Panc1 (cell line): ENCODE results near the gene RAB3GAP2. TPM values are rescaled to one million over a fixed set of nuclear protein-coding genes. Genes with fewer than 3 reads are reported as not detected.
"Not testable (repeated sequence)": the region's sequence is repeated elsewhere in the genome, so short reads cannot be mapped to it uniquely, and the experiment has no call there.

Experiments
- ATAC-seq: fragments of 200-7000 bp; cut with Tn5 transposase; 2 replicates; pipeline ENCODE4 v1.9.1; 2020; ENCODE audit warnings: mild to moderate bottlenecking, moderate library complexity
- BruUV-seq: library from RNA; stranded (reverse); fragments of 400-500 nt; replicated peaks from 2 replicates; lab custom pipeline; 2021; lab: Mats Ljungman, UMichigan
- CTCF ChIA-PET: fragments of 300-600 bp; sonication (Branson Sonifier 250); formaldehyde crosslinking; loops from one replicate; lab custom pipeline; 2022; ENCODE audit warnings: antibody characterized with exemption; lab: Charles Lee
- POLR2A ChIA-PET: fragments of 300-600 bp; sonication (Branson Sonifier 250); formaldehyde crosslinking; loops from one replicate; lab custom pipeline; 2022; ENCODE audit warnings: antibody characterized with exemption; lab: Charles Lee
- DNase-seq: peaks from one replicate; pipeline ENCODE4 v3.0.0-alpha.2; 2010; ENCODE audit warnings: low read depth, low spot score
- H3K27ac ChIP-seq: 2 replicates; pipeline ENCODE4 v1.5.1; 2011; ENCODE audit warnings: mild to moderate bottlenecking, low read length, inconsistent platforms
- H3K27me3 ChIP-seq: fragments of 200-500 bp; sonication (Bioruptor generic); 2 replicates; pipeline ENCODE4 v1.6.0; 2014; ENCODE audit warnings: low read length, inconsistent platforms; ENCODE audit not compliant: control insufficient read depth, insufficient read depth
- H3K36me3 ChIP-seq: fragments of 200-500 bp; sonication (Bioruptor generic); 2 replicates; pipeline ENCODE4 v1.5.1; 2014; ENCODE audit warnings: inconsistent platforms, mild to moderate bottlenecking, low read length, moderate library complexity; ENCODE audit not compliant: control insufficient read depth, insufficient read depth
- H3K4me1 ChIP-seq: 2 replicates; pipeline ENCODE4 v1.5.1; 2011; ENCODE audit warnings: inconsistent platforms, mild to moderate bottlenecking, low read length, moderate library complexity; ENCODE audit not compliant: control insufficient read depth, insufficient read depth
- H3K4me3 ChIP-seq, 2 experiments: 2 replicates each; pipeline ENCODE4 v1.5.1; 2011 to 2012; ENCODE audit warnings: low read depth in 2 of 2, low read length in 2 of 2, mild to moderate bottlenecking in 2 of 2, inconsistent platforms in 1 of 2, moderate library complexity in 1 of 2
- H3K9me3 ChIP-seq: fragments of 200-500 bp; sonication (Bioruptor generic); 2 replicates; pipeline ENCODE4 v1.5.1; 2014; ENCODE audit warnings: low read depth, mild to moderate bottlenecking, inconsistent platforms, low read length, moderate library complexity; ENCODE audit not compliant: control insufficient read depth, insufficient read depth
- POLR2AphosphoS5 ChIP-seq: IDR thresholded peaks from 2 replicates; pipeline ENCODE4 v1.6.1; 2012; ENCODE audit warnings: mild to moderate bottlenecking, low read depth, low read length, moderate library complexity
- SIN3A ChIP-seq: IDR thresholded peaks from 2 replicates; pipeline ENCODE4 v1.6.1; 2012; ENCODE audit warnings: low read depth, mild to moderate bottlenecking, low read length, moderate library complexity, borderline replicate concordance; ENCODE audit not compliant: insufficient read depth
- TCF7L2 ChIP-seq: IDR thresholded peaks from 2 replicates; pipeline ENCODE4 v1.6.1; 2011; ENCODE audit warnings: mild to moderate bottlenecking, low read depth, low read length, inconsistent platforms
- in situ Hi-C: cut with HindIII; loops from 2 replicates; pipeline ENCODE4 v1.10.0; 2016; ENCODE audit warnings: low sequenced_read_pairs, low pct_unique_long_range_greater_than_20kb
- intact Hi-C: fragments of 100-400 bp; cut with micrococcal nuclease; formaldehyde crosslinking; loops from one replicate; pipeline ENCODE4 v1.10.0; 2022; ENCODE audit not compliant: unreplicated experiment
- total RNA-seq: library from RNA; stranded (reverse); gene quantifications from one replicate; pipeline ENCODE4 v1.2.1, GENCODE V29; 2021; ENCODE audit not compliant: unreplicated experiment
- TF ChIP-seq, protein P1 (sequence below): fragments of 450-650 bp; IDR thresholded peaks from 2 replicates; pipeline ENCODE4 v1.5.1; 2017; ENCODE audit warnings: mild to moderate bottlenecking
- TF ChIP-seq, protein P2 (sequence below), 2 experiments: IDR thresholded peaks; 2 replicates each; pipeline ENCODE4 v1.6.1; 2011 to 2012; ENCODE audit warnings: low read depth in 2 of 2, control low read depth in 1 of 2, low read length in 1 of 2, mild to moderate bottlenecking in 1 of 2, moderate library complexity in 1 of 2; ENCODE audit not compliant: insufficient read depth in 1 of 2

RAB3GAP2 gene
- total RNA-seq, 1 experiment from 2014 or later: 39.0 TPM

DNA sequence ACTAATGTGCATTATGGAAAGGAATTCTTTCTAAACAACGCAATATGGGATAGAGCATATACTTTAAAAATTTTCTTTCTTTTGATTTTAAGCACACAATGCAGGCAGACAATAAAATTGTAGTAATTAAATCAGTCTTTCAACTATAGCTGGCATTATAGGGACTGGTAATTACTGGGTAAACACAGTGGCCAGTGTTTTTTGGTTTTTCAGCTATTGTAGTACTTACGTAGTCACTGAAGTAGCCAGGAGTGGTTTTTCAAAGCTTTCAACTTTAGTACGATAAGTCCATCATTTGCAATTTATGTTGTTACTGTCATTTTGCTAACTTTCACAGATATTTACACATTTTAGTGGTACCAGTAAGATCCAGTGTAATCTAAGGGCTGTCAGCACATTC is 50.6 kb downstream of the RAB3GAP2 start:
- Histone ChIP-seq H3K36me3 (no peaks in the 10 kb centered on the region), H3K4me1 (no peaks in the 10 kb centered on the region), H3K27me3 (no peaks in the 10 kb centered on the region), H3K4me3 (no peak overlapping the region), H3K27ac (no peak overlapping the region), H3K9me3 (no peaks in the 10 kb centered on the region)
- ChIA-PET CTCF (interaction anchor here (0.7 kb wide), 1 partner anchor 555 kb away, joined by 3 read pairs; no protein-coding TSS in a partner anchor), POLR2A (no interaction called here)
- in situ Hi-C loops: no loop called here
- TF ChIP-seq SIN3A (no peak), TCF7L2 (no peak), POLR2AphosphoS5 (no peak)
- TF ChIP-seq, protein P1, sequence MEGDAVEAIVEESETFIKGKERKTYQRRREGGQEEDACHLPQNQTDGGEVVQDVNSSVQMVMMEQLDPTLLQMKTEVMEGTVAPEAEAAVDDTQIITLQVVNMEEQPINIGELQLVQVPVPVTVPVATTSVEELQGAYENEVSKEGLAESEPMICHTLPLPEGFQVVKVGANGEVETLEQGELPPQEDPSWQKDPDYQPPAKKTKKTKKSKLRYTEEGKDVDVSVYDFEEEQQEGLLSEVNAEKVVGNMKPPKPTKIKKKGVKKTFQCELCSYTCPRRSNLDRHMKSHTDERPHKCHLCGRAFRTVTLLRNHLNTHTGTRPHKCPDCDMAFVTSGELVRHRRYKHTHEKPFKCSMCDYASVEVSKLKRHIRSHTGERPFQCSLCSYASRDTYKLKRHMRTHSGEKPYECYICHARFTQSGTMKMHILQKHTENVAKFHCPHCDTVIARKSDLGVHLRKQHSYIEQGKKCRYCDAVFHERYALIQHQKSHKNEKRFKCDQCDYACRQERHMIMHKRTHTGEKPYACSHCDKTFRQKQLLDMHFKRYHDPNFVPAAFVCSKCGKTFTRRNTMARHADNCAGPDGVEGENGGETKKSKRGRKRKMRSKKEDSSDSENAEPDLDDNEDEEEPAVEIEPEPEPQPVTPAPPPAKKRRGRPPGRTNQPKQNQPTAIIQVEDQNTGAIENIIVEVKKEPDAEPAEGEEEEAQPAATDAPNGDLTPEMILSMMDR: no peak
- TF ChIP-seq, protein P2, sequence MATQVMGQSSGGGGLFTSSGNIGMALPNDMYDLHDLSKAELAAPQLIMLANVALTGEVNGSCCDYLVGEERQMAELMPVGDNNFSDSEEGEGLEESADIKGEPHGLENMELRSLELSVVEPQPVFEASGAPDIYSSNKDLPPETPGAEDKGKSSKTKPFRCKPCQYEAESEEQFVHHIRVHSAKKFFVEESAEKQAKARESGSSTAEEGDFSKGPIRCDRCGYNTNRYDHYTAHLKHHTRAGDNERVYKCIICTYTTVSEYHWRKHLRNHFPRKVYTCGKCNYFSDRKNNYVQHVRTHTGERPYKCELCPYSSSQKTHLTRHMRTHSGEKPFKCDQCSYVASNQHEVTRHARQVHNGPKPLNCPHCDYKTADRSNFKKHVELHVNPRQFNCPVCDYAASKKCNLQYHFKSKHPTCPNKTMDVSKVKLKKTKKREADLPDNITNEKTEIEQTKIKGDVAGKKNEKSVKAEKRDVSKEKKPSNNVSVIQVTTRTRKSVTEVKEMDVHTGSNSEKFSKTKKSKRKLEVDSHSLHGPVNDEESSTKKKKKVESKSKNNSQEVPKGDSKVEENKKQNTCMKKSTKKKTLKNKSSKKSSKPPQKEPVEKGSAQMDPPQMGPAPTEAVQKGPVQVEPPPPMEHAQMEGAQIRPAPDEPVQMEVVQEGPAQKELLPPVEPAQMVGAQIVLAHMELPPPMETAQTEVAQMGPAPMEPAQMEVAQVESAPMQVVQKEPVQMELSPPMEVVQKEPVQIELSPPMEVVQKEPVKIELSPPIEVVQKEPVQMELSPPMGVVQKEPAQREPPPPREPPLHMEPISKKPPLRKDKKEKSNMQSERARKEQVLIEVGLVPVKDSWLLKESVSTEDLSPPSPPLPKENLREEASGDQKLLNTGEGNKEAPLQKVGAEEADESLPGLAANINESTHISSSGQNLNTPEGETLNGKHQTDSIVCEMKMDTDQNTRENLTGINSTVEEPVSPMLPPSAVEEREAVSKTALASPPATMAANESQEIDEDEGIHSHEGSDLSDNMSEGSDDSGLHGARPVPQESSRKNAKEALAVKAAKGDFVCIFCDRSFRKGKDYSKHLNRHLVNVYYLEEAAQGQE (IDR thresholded peaks at IDR 0.05; ENCODE audit: insufficient read depth in 1 of 2, low read depth in 2 of 2, low read length in 1 of 2): no peak
- BruUV-seq: no TSS peak
- DNase-seq: no peak
- no peak for ATAC-seq
- intact Hi-C loops: no loop called here

DNA sequence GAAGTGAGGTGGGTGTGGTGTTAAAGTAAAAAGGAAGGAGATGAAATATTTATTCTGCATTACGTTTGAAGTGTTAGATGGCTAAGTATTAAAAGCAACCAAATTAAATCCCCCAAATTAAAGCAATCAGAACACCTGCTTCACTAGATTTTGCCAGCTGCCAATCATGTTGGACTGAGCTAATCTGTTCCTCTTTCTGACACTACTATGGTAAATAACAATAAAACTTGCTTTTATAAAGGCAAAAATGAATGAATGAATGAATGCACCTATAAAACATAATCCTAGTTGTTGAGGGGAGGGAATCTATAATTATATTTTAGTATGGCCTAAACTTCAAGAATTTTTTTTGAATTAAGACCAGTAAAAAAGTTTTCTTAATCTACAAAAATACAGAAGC is 51.0 kb downstream of the RAB3GAP2 start:
- no peaks in the 10 kb centered on the region for H3K4me1 ChIP-seq

DNA sequence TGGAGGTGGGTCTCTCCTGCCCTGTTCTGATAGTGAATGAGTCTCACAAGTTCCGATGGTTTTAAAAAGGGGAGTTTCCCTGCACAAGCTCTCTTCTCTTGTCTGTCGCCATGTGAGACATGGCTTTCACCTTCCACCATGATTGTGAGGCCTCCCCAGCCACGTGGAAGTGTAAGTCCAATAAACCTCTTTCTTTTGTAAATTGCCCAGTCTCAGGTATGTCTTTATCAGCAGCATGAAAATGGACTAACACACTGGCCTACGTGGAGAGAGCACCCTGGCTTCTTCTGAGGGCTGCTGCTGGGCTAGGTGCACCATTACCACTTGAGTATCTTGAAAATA is 51.6 kb downstream of the RAB3GAP2 start:
- BruUV-seq, H3K36me3 ChIP-seq, CTCF ChIA-PET, ATAC-seq, H3K27me3 ChIP-seq, H3K4me1 ChIP-seq, H3K9me3 ChIP-seq, H3K27ac ChIP-seq, DNase-seq, POLR2A ChIA-PET, H3K4me3 ChIP-seq, in situ Hi-C loops, intact Hi-C loops: not testable (repeated sequence)

More for the DNA sequence above, 51.0 kb downstream of the RAB3GAP2 start:
- H3K36me3 ChIP-seq: no peaks in the 10 kb centered on the region
- H3K27ac ChIP-seq: no peak overlapping the region
- BruUV-seq: no TSS peak
- H3K9me3 ChIP-seq: no peaks in the 10 kb centered on the region
- DNase-seq: no peak
- ATAC-seq: no peak
- H3K27me3 ChIP-seq: no peaks in the 10 kb centered on the region
- TF ChIP-seq, protein P1: no peak
- TF ChIP-seq POLR2AphosphoS5: no peak
- TF ChIP-seq, protein P2 (IDR thresholded peaks at IDR 0.05; ENCODE audit: insufficient read depth in 1 of 2, low read depth in 2 of 2, low read length in 1 of 2): no peak
- no peak for TF ChIP-seq SIN3A
- TF ChIP-seq TCF7L2: no peak
- ChIA-PET POLR2A (no interaction called here), CTCF (interaction anchor here (0.7 kb wide), 1 partner anchor 555 kb away, joined by 3 read pairs; no protein-coding TSS in a partner anchor)
- H3K4me3 ChIP-seq: no peak overlapping the region
- in situ Hi-C loops (no loop called here), intact Hi-C loops (no loop called here)
